GM19240 (cell line): ENCODE measurements around the gene ZW10.
"Not testable (repeated sequence)": the region's sequence is repeated elsewhere in the genome, so short reads cannot be mapped to it uniquely, and the experiment has no call there.

ENCODE experiments used
- DNase-seq: peaks from one replicate; pipeline ENCODE4 v3.0.0; 2011; ENCODE audit warnings: low spot score; ENCODE audit not compliant: insufficient read length

The ZW10 gene

GRCh38 chr11:113760241-113760640 is 13.3 kb downstream of the ZW10 start:
- no peak for DNase-seq

- no peak for DNase-seq
Measured at GRCh38 chr11:113752932-113753331, 20.6 kb downstream of the ZW10 start.

GRCh38 chr11:113736323-113736722 is 37.2 kb downstream of the ZW10 start:
- DNase-seq = no peak

- no peak for DNase-seq
Measured at GRCh38 chr11:113732092-113732491, 41.4 kb downstream of the ZW10 start.

- no peak for DNase-seq
Measured at GRCh38 chr11:113730887-113731726, 42.4 kb downstream of the ZW10 start.

- no peak for DNase-seq
Measured at GRCh38 chr11:113729456-113729855, 44.0 kb downstream of the ZW10 start.

- no peak for DNase-seq
Measured at GRCh38 chr11:113728814-113729213, 44.7 kb downstream of the ZW10 start.

- no peak for DNase-seq
Measured at GRCh38 chr11:113725913-113726312, 47.6 kb downstream of the ZW10 start.

- DNase-seq = no peak
Measured at GRCh38 chr11:113725407-113725806, 48.1 kb downstream of the ZW10 start.

GRCh38 chr11:113724778-113725177 is 48.7 kb downstream of the ZW10 start:
- no peak for DNase-seq

GRCh38 chr11:113723787-113724186 is 49.7 kb downstream of the ZW10 start:
- DNase-seq = no peak

- no peak for DNase-seq
Measured at GRCh38 chr11:113722934-113723333, 50.6 kb downstream of the ZW10 start.

- no peak for DNase-seq
Measured at GRCh38 chr11:113722221-113722620, 51.3 kb downstream of the ZW10 start.

- no peak for DNase-seq
Measured at GRCh38 chr11:113721462-113722066, 51.9 kb downstream of the ZW10 start.

- DNase-seq = not testable (repeated sequence)
Measured at GRCh38 chr11:113720478-113720877, 53.0 kb downstream of the ZW10 start.

GRCh38 chr11:113715882-113716625 is 57.4 kb downstream of the ZW10 start:
- DNase-seq = no peak

- no peak for DNase-seq
Measured at GRCh38 chr11:113715273-113715672, 58.2 kb downstream of the ZW10 start.

GRCh38 chr11:113710989-113711388 is 62.5 kb downstream of the ZW10 start:
- DNase-seq = no peak

GRCh38 chr11:113705871-113706655 is 67.4 kb downstream of the ZW10 start, which contains the start of gene TMPRSS5:
TMPRSS5 (minus strand) TSS chr11:113706308; CDS start chr11:113706224, 84 bp downstream.
- DNase-seq = no peak

- DNase-seq = not testable (repeated sequence)
Measured at GRCh38 chr11:113703551-113703950, 69.9 kb downstream of the ZW10 start.

GRCh38 chr11:113701491-113701890 is 72.0 kb downstream of the ZW10 start:
- DNase-seq = no peak
